Left ventricle myocardium inferior (tissue), 1 donor: ENCODE results near the gene ATG7. TPM values are rescaled to one million over a fixed set of nuclear protein-coding genes. Genes with fewer than 3 reads are reported as not detected.

Source experiments
- DNase-seq: peaks from one replicate; pipeline ENCODE4 v3.0.0-alpha.2; 2020
- H3K27ac ChIP-seq: fragments of 200-600 bp; replicated peaks from 2 replicates; pipeline ENCODE4 v1.8.0; 2021
- H3K27me3 ChIP-seq: fragments of 200-600 bp; 2 replicates; pipeline ENCODE4 v1.8.0; 2021; ENCODE audit warnings: low read depth
- H3K36me3 ChIP-seq: fragments of 200-600 bp; 2 replicates; pipeline ENCODE4 v1.8.0; 2021
- H3K4me1 ChIP-seq: fragments of 200-600 bp; 2 replicates; pipeline ENCODE4 v1.8.0; 2021
- H3K4me3 ChIP-seq: fragments of 200-600 bp; 2 replicates; pipeline ENCODE4 v1.8.0; 2021; ENCODE audit warnings: mild to moderate bottlenecking, moderate library complexity
- H3K9me3 ChIP-seq: fragments of 200-600 bp; replicated peaks from 2 replicates; pipeline ENCODE4 v1.8.0; 2021
- CTCF ChIP-seq: fragments of 200-600 bp; IDR thresholded peaks from 2 replicates; pipeline ENCODE4 v1.8.0; 2021; ENCODE audit warnings: antibody characterized with exemption, mild to moderate bottlenecking, borderline replicate concordance
- intact Hi-C: fragments of 100-400 bp; cut with micrococcal nuclease; formaldehyde crosslinking; loops from one replicate; pipeline ENCODE4 v1.11.0; 2022
- total RNA-seq: library from RNA; stranded (reverse); fragmentation: NEBNext Ultra II Directional; extraction: Animal tissue kit (Norgen Biotek cat#: 25700); gene quantifications from one replicate; pipeline ENCODE4 v1.2.1, GENCODE V29; 2021
- donor health status: DM: no; HTN: yes; CAD: no; lungs with severe emphysema.

The ATG7 gene
- total RNA-seq, 1 donor from 2014 or later = 15.7 TPM

DNA sequence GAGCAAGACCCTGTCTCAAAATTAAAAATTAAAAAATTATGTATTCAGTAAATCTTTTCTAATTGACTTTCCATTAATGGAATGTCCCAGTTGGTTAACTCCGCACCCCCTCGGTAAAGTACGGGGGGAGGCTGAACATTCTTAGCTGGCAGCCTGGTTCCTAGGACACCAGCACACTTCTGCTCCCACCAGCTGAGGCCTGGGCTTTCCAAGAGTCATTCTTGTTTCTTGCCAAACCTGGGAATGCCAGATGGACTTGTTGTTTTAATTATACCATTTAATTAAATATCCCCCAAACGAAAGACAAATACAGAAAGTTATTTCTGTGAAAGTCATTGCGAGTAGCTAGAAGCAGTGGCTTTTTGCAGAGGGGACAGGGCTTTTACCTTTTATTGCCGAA lies 192.2 kb downstream of the ATG7 start:
- no peak overlapping the region for H3K4me3 ChIP-seq
- H3K27ac ChIP-seq = peak overlapping the region; percentile 87
- no peaks in the 10 kb centered on the region for H3K36me3 ChIP-seq
- no peaks in the 10 kb centered on the region for H3K9me3 ChIP-seq
- no peaks in the 10 kb centered on the region for H3K27me3 ChIP-seq
- TF ChIP-seq CTCF = no peak
- intact Hi-C loops = no loop called here
- H3K4me1 ChIP-seq = peaks cover 38% of the 10 kb centered on the region
- DNase-seq = no peak

DNA sequence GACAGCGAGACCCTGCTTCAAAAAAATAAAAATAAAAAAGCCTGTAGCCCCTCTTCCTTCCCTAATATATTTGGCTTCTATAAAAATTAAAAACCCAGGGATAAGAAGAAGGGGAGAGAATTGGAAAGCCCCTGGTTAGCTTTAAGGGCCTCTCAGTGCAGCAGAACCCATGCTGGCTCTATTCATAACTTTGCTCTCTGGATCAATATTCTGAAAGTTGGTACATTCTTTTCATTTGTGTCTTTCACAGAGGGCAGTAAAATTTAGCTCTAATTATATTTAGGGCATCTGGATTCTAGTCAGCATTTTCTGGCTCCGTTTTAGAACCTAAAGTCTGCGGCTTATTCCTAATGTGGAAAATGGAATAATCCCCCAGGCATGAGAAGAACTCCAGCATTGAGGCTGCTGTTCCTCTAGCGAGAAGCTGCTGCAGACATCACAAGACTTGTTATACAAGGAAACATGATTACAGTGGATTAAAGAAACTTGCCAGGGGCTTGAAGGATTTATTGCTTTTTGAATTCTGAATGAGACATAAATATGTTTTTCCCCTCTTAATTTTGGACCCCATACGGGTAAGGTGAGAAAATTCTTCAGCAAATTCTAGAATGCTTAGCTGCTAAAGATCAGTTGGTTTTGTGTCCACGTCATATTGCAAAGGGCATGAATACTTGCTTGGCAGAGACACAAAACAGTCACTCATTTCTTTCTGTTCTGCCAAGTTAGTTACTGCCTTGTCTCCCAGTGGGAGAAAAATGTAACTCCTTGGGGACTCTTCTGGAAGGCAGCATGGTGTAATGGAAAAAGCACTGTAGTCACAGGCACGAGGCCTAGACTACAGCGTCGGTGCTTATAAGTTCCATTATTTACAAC lies 193.8 kb downstream of the ATG7 start:
- intact Hi-C loops = no loop called here
- H3K4me1 ChIP-seq = peaks cover 31% of the 10 kb centered on the region

DNA sequence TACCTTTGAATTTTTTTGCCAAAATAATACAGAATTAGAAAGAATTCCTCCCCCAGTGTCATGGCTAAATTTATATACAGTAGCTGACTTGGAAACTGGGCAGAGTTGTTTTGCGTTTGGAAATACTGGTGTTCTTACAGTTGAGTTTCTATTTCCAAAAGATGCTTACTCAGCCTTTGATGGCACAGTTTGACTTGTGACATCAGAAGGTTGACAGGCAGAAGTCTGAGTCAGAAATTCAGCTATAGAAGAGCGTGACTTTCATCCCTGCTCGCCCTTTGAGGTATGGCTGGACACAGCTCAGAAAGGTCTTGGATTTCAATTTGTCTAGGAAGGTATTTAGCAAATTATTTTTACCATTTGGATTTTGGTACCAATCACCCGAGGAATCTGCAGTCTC lies 195.7 kb downstream of the ATG7 start:
- Histone ChIP-seq H3K9me3 (no peaks in the 10 kb centered on the region), H3K36me3 (no peaks in the 10 kb centered on the region), H3K27me3 (no peaks in the 10 kb centered on the region), H3K4me3 (no peak overlapping the region), H3K27ac (no peak overlapping the region), H3K4me1 (peaks cover 31% of the 10 kb centered on the region)
- intact Hi-C loops = no loop called here
- no peak for TF ChIP-seq CTCF
- no peak for DNase-seq

More for the DNA sequence above, 193.8 kb downstream of the ATG7 start:
- Histone ChIP-seq H3K27me3 (no peaks in the 10 kb centered on the region), H3K9me3 (no peaks in the 10 kb centered on the region), H3K36me3 (no peaks in the 10 kb centered on the region), H3K27ac (peak overlapping the region; percentile 87), H3K4me3 (peak overlapping the region; percentile 7)
- no peak for DNase-seq
- TF ChIP-seq CTCF = no peak

DNA sequence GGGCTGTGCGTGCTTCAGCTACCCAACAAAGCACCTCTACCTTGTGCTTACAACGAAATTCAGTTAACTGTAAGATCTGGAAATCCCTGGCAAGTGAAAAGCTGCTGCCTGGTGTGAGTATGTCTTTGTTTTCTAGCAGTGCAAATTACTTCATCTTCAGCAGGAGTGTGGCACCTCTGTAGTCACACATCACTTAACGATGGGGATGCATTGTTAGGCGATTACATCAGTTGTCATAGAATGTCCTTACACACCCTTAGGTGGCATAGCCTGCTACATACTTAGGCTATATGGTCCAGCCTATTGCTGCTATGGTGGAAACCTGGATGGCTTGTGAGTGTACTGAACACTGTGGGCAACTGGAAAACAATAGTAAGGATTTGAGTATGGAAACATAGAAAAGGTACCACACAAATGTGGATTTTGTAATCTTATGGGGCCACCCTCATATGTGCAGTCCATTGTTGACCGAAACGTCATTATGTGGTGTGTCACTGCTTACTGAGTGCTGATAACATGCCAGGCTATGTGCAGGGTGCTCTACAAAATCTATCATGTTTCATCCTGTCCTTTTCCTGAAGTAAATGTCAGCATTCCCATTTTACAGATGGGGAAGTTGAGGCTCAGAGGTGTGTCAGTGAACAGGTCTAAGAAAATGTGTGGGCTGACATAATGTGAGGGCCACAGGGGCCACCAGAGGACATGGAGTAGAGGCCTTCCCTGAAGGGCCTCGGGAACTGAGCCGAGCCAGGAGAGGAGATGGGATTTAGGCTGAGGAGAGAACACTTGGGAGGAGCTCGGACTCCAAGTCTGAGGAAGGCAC lies 198.0 kb downstream of the ATG7 start:
- H3K4me3 ChIP-seq = no peak overlapping the region
- peaks cover 20% of the 10 kb centered on the region for H3K4me1 ChIP-seq
- no peaks in the 10 kb centered on the region for H3K27me3 ChIP-seq
- no peak for TF ChIP-seq CTCF
- intact Hi-C loops = no loop called here
- H3K9me3 ChIP-seq = no peaks in the 10 kb centered on the region
- no peak overlapping the region for H3K27ac ChIP-seq
- DNase-seq = no peak
- H3K36me3 ChIP-seq = no peaks in the 10 kb centered on the region

DNA sequence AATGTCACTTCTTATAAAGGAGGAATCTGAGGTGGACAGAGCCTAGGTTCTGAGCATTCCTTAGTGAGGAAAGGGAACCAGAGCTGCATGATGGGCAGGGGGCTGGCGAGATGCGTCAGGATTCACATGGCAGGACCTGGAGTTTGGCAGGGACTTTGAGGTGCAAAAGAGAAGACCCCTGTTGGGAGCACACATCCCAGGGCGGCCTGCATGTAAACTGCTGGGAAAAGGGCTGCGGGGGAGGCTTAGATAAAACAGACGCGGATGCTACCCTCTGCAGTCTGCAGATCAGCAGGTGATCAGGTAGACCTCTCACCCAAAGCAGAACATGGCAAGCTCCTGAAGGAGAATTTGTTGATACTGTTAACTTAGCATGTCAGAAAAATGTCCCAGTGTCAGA lies 203.1 kb downstream of the ATG7 start:
- no peaks in the 10 kb centered on the region for H3K36me3 ChIP-seq
- no peaks in the 10 kb centered on the region for H3K27me3 ChIP-seq
- TF ChIP-seq CTCF = no peak
- no peaks in the 10 kb centered on the region for H3K9me3 ChIP-seq
- H3K4me1 ChIP-seq = peaks cover 26% of the 10 kb centered on the region
- intact Hi-C loops = no loop called here
- H3K27ac ChIP-seq = no peak overlapping the region
- DNase-seq = no peak
- H3K4me3 ChIP-seq = no peak overlapping the region
